Superior temporal gyrus (tissue), 1 donor: Measurements from ENCODE around the gene CDIPT.
"Not testable (repeated sequence)": the region's sequence is repeated elsewhere in the genome, so short reads cannot be mapped to it uniquely, and the experiment has no call there.

Experiments used
- DNase-seq: peaks from one replicate; pipeline ENCODE4 v3.0.0-alpha.2; 2016; ENCODE audit errors: extremely low spot score

Gene CDIPT, protein sequence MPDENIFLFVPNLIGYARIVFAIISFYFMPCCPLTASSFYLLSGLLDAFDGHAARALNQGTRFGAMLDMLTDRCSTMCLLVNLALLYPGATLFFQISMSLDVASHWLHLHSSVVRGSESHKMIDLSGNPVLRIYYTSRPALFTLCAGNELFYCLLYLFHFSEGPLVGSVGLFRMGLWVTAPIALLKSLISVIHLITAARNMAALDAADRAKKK

DNA sequence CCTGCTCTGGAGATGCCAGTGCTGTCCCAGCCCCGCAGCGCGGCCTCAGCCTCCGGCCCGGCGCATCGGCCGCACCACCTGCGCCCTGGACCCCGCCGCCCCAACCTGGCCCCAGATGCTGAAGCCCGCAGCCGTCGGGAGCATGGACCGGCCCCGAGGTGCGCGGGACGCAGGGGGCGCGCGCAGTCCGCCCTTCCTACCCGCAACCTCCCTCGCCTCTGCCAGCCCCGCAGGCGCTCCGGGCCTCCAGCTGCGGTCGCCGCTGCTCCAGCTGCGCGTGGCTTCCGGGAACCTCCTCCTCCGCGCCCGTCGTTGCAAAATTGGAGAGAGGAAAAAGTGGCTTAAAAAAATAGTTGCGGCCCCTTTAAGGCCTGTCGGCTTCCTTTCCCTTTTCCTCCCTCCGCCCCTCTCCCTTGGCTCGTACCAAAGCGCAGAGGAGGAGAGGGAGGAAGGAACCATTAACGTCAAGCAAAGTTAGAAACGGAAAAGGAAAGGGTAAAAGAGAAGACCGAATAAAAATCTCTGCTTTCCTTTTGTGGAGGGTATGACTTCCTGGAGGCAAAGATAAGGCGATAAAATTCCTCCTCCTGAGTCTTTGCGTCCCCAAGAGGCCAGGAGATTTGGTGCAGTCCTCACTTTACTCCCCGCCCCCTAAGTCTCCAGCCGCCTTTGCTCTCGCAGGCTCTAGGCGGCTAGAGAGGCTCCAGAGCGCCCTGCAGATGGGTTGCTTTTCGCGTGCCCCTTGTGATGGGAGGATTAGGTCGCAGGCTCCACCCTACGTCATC, at the start of gene CDIPT:
CDIPT (minus strand) TSS at position 343 of the 785 bp plus-strand sequence. CDS start 369 bp downstream, outside the sequence.
- DNase-seq: peak; percentile 99

- no peak for DNase-seq
These were observed 49.1 kb upstream of the CDIPT start for GRCh38 chr16:29912087-29912486.

DNA sequence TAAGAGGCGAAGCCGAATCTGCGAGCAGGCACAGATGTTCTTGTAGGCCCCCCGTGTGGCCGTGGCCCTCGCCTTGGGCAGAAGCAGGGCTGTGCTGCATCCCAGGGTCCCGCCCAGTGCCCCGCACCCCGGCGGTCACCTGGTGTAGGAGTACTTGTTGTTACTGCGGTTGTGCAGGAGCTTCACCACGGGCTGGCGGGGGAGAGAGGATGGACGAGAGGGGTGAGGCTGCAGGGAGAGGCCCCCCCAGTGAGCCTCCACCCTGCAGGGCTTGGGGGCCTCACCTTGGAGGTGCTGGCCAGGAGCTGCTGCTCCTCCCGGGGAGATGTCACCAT, 48.6 kb upstream of the CDIPT start:
- no peak for DNase-seq

DNA sequence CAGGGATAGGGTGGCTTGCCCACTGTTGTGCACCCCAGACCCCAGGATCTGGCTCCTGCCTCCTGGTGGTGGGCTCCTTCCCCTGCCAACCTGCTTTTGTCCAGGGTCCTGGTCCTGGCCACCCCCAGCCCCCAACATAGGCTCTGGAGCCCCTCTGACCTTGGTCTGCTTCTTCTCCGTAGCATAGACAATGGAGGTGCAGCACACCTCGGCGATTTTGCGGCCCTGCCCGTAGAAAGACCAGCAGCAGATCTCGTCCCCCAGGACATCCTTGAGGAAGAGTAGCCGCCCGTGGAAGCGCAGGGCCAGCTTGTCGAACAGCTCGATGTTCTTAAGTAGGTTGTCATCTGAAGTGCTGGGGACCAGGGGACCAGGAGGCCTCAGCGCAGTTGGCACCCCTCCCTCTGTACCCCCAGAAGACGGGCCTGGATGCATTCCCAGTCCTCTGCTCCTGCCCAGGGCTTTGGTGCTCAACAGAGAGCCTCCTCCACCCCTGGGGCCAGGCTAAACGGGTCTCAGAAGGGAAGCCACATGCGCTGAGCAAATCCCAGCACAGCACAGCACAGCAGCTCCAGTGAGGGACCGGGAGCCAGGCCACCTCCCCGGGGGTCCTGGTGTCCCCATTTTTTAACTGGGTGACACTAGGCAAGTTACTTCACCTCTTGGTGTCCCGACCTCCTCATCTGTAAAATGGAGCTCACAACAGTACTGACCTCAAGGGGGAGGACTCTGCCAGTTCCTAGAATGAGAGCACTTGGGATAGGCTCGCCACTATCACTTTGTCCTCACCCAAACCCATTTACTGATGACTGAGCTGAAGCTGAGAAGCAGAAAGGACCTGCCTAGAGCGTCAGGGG, 48.0 kb upstream of the CDIPT start:
- DNase-seq: no peak

GRCh38 chr16:29909851-29910250, 46.8 kb upstream of the CDIPT start:
- not testable (repeated sequence) for DNase-seq

GRCh38 chr16:29909391-29909790, 46.4 kb upstream of the CDIPT start:
- no peak for DNase-seq

DNA sequence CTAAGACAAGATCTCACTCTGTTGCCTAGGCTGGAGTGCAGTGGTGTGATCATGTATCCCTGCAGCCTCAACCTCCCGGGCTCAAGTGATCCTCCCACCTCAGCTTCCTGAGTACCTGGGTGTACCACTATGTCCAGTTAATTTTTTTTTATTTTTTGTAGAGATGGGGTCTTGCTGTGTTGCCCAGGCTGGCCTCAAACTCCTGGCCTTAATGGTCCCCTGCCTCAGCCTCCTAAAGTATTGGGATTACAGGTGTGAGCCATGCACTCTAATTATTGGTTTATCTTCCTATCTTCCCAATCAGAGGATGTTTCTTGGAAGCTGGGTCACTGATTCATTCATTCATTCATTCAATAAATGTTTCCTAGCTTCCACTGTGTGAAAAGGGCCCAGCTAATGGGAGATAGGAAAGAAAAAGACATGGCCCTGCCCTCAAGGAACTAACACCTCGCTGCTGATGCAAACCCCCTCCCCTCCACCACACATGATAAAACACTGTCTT, 45.7 kb upstream of the CDIPT start:
- DNase-seq: no peak

GRCh38 chr16:29907973-29908372, 44.9 kb upstream of the CDIPT start:
- DNase-seq: no peak

DNA sequence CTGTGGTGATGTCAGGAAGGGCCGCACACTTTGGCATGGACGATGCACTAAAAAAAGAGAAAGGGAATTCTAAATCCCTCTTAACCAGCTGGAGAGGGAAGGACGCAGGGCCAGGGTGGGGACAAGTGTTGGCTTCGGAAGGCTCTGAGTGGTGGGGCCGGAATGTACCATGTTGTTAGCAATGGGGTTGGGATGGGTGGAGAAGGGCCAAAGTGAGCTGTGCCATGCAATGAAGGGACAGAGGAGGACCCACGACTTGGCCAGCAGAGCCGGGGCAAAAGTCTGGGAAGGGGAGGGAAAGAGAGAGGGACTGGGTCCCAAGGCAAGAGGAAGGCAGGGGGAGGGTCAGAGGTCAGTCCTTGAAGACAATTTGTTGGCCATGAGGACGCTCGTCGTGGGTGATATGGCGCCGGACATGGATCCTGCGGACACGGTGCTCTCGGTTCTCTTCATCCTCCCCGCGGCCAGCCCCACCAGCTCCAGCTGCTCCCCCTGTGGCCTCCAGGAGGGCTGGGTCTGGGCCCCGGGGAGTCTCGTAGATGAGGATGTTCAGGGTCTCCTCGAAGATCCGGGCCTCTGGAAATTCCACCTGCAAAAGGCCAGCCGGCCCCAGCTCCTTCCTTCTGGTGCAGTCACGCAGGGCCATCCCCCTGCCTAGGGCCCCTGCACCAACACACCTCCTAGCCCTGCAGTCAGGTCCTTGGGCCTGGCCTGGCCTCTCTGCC, 43.7 kb upstream of the CDIPT start:
- no peak for DNase-seq

- DNase-seq: no peak
These were observed 42.6 kb upstream of the CDIPT start for GRCh38 chr16:29905668-29906067.

DNA sequence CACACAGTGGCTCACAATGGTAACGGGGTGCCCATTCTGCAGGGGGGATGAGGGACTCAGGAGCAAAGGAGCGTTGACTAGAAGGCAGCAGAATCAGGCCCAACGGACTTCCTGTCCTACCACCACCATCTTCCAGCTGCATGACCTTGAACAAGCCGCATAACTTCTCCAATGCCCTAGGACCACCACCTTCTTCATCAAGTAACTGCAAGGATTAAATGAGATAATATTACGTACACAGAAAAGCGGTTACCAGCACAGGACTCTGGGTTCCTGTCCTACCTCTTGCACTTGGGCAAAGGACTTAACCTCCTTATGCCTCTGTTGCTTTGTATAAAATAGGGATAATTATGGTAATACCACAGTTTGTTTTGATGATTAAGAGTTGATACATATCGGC, 41.9 kb upstream of the CDIPT start:
- no peak for DNase-seq

GRCh38 chr16:29903590-29903989, 40.6 kb upstream of the CDIPT start:
- DNase-seq: no peak

GRCh38 chr16:29901607-29901945, 38.5 kb upstream of the CDIPT start:
- no peak for DNase-seq

DNA sequence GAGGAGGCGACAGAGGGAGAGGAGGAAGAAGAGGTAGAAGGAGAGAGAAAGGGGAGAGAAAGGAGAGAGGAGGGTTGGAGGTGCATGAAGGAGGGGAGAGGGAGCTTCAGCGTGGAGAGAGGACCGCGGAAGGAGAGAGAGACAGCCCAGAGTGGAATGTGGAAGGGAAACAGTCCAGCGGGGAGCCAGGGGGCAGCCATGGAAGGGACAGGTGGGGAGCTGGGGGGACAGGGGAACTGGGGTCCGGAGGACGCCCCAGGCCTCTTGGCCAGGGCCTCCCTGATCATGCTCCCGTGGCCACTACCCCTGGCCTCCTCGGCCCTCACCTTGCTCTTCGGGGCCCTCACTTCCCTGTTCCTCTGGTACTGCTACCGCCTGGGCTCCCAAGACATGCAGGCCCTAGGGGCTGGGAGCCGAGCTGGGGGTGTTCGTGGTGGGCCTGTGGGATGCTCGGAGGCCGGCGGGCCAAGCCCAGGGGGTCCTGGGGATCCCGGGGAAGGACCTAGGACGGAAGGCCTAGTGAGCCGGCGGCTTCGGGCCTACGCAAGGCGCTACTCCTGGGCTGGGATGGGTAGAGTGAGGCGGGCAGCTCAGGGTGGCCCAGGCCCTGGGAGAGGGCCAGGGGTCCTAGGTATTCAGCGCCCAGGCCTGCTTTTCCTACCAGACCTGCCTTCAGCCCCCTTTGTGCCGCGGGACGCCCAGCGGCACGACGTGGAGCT, 38.0 kb upstream of the CDIPT start:
- no peak for DNase-seq

- DNase-seq: peak; percentile 85
These were observed 37.3 kb upstream of the CDIPT start, which contains the start of gene ASPHD1 for GRCh38 chr16:29900102-29900887. ASPHD1 (plus strand) TSS chr16:29900488; CDS start chr16:29900972, 484 bp downstream.

- DNase-seq: peak; percentile 82
These were observed 36.6 kb upstream of the CDIPT start, which contains the start of gene SEZ6L2 for GRCh38 chr16:29899516-29900101. SEZ6L2 (minus strand) TSS chr16:29899550; CDS start chr16:29899019, 531 bp downstream.

DNA sequence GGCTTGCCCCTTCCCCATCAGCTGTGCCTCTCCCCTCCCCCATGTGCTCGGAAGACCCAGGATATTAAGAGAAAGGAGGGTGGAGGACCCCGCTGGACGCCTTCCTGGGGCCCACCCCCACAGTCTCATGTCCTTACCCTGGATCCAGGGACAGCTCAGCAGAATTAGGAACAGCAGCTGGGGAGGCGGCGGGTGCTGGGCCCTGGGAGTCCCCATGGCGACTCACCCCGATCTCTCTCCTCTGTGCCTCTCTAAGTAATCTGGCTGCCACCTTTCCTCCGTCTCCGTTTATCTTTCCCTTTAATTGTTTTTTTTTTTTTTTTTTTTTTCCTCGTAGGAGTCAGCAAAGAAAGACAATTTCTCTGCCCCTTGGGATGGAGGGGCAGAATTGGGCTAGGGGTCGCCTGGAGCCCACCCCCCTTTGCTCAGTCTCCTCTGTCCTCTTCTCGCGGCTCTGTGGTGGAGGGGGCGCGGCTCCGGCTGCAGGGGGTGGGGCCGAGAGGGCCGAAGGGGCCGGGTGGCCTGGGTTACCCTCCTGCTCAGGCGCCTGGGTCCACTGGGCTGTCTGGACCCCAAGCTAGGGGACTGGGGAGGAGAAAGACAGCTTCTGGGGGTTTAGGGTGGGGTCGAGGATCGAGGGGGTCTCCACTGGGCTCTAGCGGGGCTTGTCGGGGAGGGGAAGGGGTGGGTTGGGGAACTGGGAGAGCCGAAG, 35.9 kb upstream of the CDIPT start:
- no peak for DNase-seq

DNA sequence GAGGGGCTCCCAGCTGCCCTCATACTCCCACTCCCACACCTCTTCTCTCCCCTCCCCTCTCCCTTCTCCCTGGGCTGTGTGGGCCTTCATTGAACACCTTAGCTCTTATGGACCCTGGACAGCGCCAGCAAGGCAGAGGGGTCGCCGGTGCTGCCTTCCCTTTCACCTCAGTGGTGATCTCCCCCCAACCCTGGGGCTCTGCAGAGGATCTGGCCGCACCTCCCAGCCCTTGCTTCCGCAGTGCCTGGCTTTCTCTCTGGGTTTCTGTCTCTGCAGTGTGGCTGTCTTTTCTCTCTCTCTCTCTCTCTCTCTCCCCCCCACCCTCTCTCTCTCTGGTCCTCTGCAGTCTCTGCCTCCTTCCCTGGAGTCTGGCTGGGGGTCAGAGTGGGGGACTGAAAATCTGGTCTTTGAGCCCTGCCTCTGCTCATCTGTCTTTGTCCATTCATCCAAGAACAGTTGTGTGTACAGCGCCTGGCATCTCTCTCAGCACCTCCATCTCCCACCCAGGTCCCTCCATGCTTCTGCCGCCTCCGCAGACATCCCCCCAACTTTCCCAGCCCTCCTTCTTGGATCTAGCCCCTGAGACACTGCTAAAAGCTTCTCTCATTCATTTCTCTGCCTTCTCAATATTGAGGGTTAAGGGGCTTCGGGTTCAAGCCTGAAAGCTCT, 35.2 kb upstream of the CDIPT start:
- no peak for DNase-seq
